CD14-positive monocyte (primary cell): Measurements from ENCODE around the gene MORN1. TPM values are rescaled to one million over a fixed set of nuclear protein-coding genes. Genes with fewer than 3 reads are reported as not detected.

Source experiments
- DNase-seq, 3 donors: peaks; one replicate each; pipeline ENCODE4 v3.0.0-alpha.2; 2011 to 2022
- H2AFZ ChIP-seq: 2 replicates; pipeline ENCODE4 v1.6.0; 2012; ENCODE audit warnings: mild to moderate bottlenecking, low read depth, low read length, inconsistent platforms; ENCODE audit not compliant: insufficient read depth, poor library complexity, severe bottlenecking
- H3K27ac ChIP-seq, 2 donors: 1 replicate in 1 of 2; 2 replicates in 1 of 2; pipeline ENCODE4 v1.5.1; 2012 to 2013; ENCODE audit warnings: low read length in 2 of 2, control low read depth in 1 of 2, inconsistent platforms in 1 of 2, low read depth in 1 of 2, mild to moderate bottlenecking in 1 of 2
- H3K27me3 ChIP-seq, 2 donors: one replicate each; pipeline versions ENCODE4 v1.6.0 to v1.6.1; 2011 to 2013; ENCODE audit warnings: low read length in 2 of 2; ENCODE audit not compliant: control insufficient read depth in 2 of 2, insufficient read depth in 2 of 2
- H3K36me3 ChIP-seq, 2 donors: replicated peaks in 1 of 2; 1 replicate in 1 of 2; 2 replicates in 1 of 2; pipeline versions ENCODE4 v1.5.1 to v1.6.1; 2012 to 2013; ENCODE audit warnings: low read length in 2 of 2, control low read depth in 1 of 2, inconsistent platforms in 1 of 2, mild to moderate bottlenecking in 1 of 2; ENCODE audit not compliant: insufficient read depth in 2 of 2, control insufficient read depth in 1 of 2
- H3K4me1 ChIP-seq, 2 donors: 1 replicate in 1 of 2; 2 replicates in 1 of 2; pipeline versions ENCODE4 v1.5.1 to v1.6.1; 2012 to 2013; ENCODE audit warnings: low read length in 2 of 2, control low read depth in 1 of 2, inconsistent platforms in 1 of 2, mild to moderate bottlenecking in 1 of 2, moderate library complexity in 1 of 2; ENCODE audit not compliant: insufficient read depth in 2 of 2, control insufficient read depth in 1 of 2
- H3K4me2 ChIP-seq: replicated peaks from 2 replicates; pipeline ENCODE3; 2012; ENCODE audit warnings: low read length, moderate library complexity, mild to moderate bottlenecking; ENCODE audit not compliant: poor library complexity, severe bottlenecking; ENCODE audit errors: extremely low read depth
- H3K4me3 ChIP-seq, 3 experiments: fragments of 200-600 bp in 1 of 3; sonication (generic) in 1 of 3; replicated peaks in 1 of 3; 1 replicate in 2 of 3; 2 replicates in 1 of 3; pipeline ENCODE4 v1.5.1; 2011 to 2013; ENCODE audit warnings: low read length in 3 of 3, mild to moderate bottlenecking in 3 of 3, control low read depth in 2 of 3, low read depth in 2 of 3, inconsistent platforms in 1 of 3, moderate library complexity in 1 of 3
- H3K79me2 ChIP-seq: 2 replicates; pipeline ENCODE4 v1.6.0; 2012; ENCODE audit warnings: mild to moderate bottlenecking, control low read depth, inconsistent platforms, low read length, moderate library complexity; ENCODE audit not compliant: insufficient read depth
- H3K9ac ChIP-seq: 2 replicates; pipeline ENCODE4 v1.6.0; 2017; ENCODE audit warnings: low read length, mild to moderate bottlenecking; ENCODE audit not compliant: insufficient read depth, poor library complexity, severe bottlenecking
- H3K9me3 ChIP-seq, 2 donors: replicated peaks in 1 of 2; 1 replicate in 1 of 2; 2 replicates in 1 of 2; pipeline versions ENCODE4 v1.5.1 to v1.6.1; 2012 to 2013; ENCODE audit warnings: low read length in 2 of 2, control low read depth in 1 of 2; ENCODE audit not compliant: control insufficient read depth in 1 of 2, insufficient read depth in 1 of 2
- H4K20me1 ChIP-seq: 2 replicates; pipeline ENCODE4 v1.6.0; 2012; ENCODE audit warnings: mild to moderate bottlenecking, low read length, control low read depth, moderate library complexity; ENCODE audit not compliant: insufficient read depth
- H3K27ac Mint-ChIP-seq, 7 donors: one replicate each; pipeline ENCODE4 v1.8.0; 2020; ENCODE audit warnings: mild to moderate bottlenecking in 7 of 7, mixed read lengths in 7 of 7, moderate library complexity in 6 of 7, inconsistent platforms in 2 of 7
- H3K27me3 Mint-ChIP-seq, 3 donors: one replicate each; pipeline ENCODE4 v1.8.0; 2021 to 2022; ENCODE audit warnings: low read depth in 3 of 3, mild to moderate bottlenecking in 3 of 3, mixed read lengths in 3 of 3, moderate library complexity in 3 of 3, inconsistent platforms in 1 of 3
- H3K36me3 Mint-ChIP-seq, 2 donors: one replicate each; pipeline ENCODE4 v1.8.0; 2020; ENCODE audit warnings: mixed read lengths in 2 of 2, inconsistent platforms in 1 of 2, mild to moderate bottlenecking in 1 of 2
- H3K4me1 Mint-ChIP-seq: one replicate; pipeline ENCODE4 v1.8.0; 2020; ENCODE audit warnings: mild to moderate bottlenecking, mixed read lengths
- H3K4me3 Mint-ChIP-seq, 2 donors: one replicate each; pipeline ENCODE4 v1.8.0; 2020; ENCODE audit warnings: mild to moderate bottlenecking in 2 of 2, mixed read lengths in 2 of 2, moderate library complexity in 1 of 2
- H3K9me3 Mint-ChIP-seq, 7 donors: one replicate each; pipeline ENCODE4 v1.8.0; 2020 to 2022; ENCODE audit warnings: mixed read lengths in 7 of 7, mild to moderate bottlenecking in 6 of 7, moderate library complexity in 6 of 7, inconsistent platforms in 2 of 7
- CTCF ChIP-seq: fragments of 200-600 bp; IDR thresholded peaks from one replicate; pipeline ENCODE4 v1.8.0; 2022; ENCODE audit warnings: antibody characterized with exemption, mild to moderate bottlenecking
- WGBS: methylation state at CpG from one replicate; pipeline ENCODE4 v1.1.5; 2013; ENCODE audit warnings: missing lambda C conversion rate; ENCODE audit not compliant: insufficient coverage; 5-methylcytosine and 5-hydroxymethylcytosine counted together
- intact Hi-C, 2 donors: fragments of 100-400 bp; cut with micrococcal nuclease; formaldehyde crosslinking; loops; one replicate each; pipeline versions ENCODE4 v1.15.0 to v1.15.1; 2023
- polyA plus RNA-seq, 3 donors: library from polyadenylated mRNA; depleted of rRNA in 1 of 3; unstranded in 2 of 3; stranded (reverse) in 1 of 3; fragments of 300-500 nt in 2 of 3; fragments of >200 nt in 1 of 3; fragmentation: Illumina TruSeq in 2 of 3; gene quantifications; 1 replicate in 2 of 3; 2 replicates in 1 of 3; pipeline ENCODE4 v1.2.3, GENCODE V29; 2012 to 2021

Gene MORN1
- polyA plus RNA-seq, 3 donors, result 1.5 to 3.0 (median 1.7) TPM

GRCh38 chr1:2342384-2343022 is 48.9 kb downstream of the MORN1 start:
- 97% methylated on average over 18 of the region's 21 CpGs for WGBS
- intact Hi-C loops, result no loop called here
- H3K27ac Mint-ChIP-seq, result no peak overlapping the region
- no peak overlapping the region for H3K4me3 ChIP-seq
- no peak for TF ChIP-seq CTCF
- H3K36me3 ChIP-seq, result no peaks in the 10 kb centered on the region
- H3K4me2 ChIP-seq, result no peak overlapping the region
- no peak overlapping the region for H3K4me3 Mint-ChIP-seq
- H3K9me3 ChIP-seq, result no peaks in the 10 kb centered on the region
- no peak overlapping the region for H3K9ac ChIP-seq
- no peaks in the 10 kb centered on the region for H4K20me1 ChIP-seq
- H3K9me3 Mint-ChIP-seq, result peaks cover 0 to 1% (median 0%) of the 10 kb centered on the region in 7 donors
- no peaks in the 10 kb centered on the region for H3K79me2 ChIP-seq
- H3K27me3 Mint-ChIP-seq, result peaks cover 3 to 4% (median 3%) of the 10 kb centered on the region in 3 donors
- H3K4me1 ChIP-seq, result no peaks in the 10 kb centered on the region
- DNase-seq, result no peak
- no peaks in the 10 kb centered on the region for H3K36me3 Mint-ChIP-seq
- H3K27me3 ChIP-seq, result no peaks in the 10 kb centered on the region
- no peak overlapping the region for H3K27ac ChIP-seq
- H2AFZ ChIP-seq, result no peak overlapping the region
- no peaks in the 10 kb centered on the region for H3K4me1 Mint-ChIP-seq

- Mint-ChIP-seq H3K9me3 (peaks cover 0 to 1% (median 0%) of the 10 kb centered on the region in 7 donors), H3K4me3 (no peak overlapping the region), H3K4me1 (no peaks in the 10 kb centered on the region), H3K36me3 (no peaks in the 10 kb centered on the region), H3K27ac (no peak overlapping the region), H3K27me3 (peaks cover 3 to 4% (median 3%) of the 10 kb centered on the region in 3 donors)
- no peak for DNase-seq
- Histone ChIP-seq H3K27ac (no peak overlapping the region), H3K4me1 (no peaks in the 10 kb centered on the region), H3K4me2 (no peak overlapping the region), H3K4me3 (no peak overlapping the region), H3K9ac (no peak overlapping the region), H4K20me1 (no peaks in the 10 kb centered on the region), H3K27me3 (no peaks in the 10 kb centered on the region), H3K9me3 (no peaks in the 10 kb centered on the region), H3K36me3 (no peaks in the 10 kb centered on the region), H3K79me2 (no peaks in the 10 kb centered on the region), H2AFZ (no peak overlapping the region)
- no peak for TF ChIP-seq CTCF
- 96% methylated on average over 24 of the region's 29 CpGs for WGBS
- intact Hi-C loops, result no loop called here
These were observed 49.5 kb downstream of the MORN1 start for GRCh38 chr1:2341706-2342383.
